ENCODE measurements around the gene RGS7BP. TPM values are rescaled to one million over a fixed set of nuclear protein-coding genes. Genes with fewer than 3 reads are reported as not detected.

RGS7BP gene
- total and polyA plus RNA-seq, 2 of the 13 experiments (the other 11 are each of a cell fraction or from before 2014, with no cell fraction given): not detected

DNA sequence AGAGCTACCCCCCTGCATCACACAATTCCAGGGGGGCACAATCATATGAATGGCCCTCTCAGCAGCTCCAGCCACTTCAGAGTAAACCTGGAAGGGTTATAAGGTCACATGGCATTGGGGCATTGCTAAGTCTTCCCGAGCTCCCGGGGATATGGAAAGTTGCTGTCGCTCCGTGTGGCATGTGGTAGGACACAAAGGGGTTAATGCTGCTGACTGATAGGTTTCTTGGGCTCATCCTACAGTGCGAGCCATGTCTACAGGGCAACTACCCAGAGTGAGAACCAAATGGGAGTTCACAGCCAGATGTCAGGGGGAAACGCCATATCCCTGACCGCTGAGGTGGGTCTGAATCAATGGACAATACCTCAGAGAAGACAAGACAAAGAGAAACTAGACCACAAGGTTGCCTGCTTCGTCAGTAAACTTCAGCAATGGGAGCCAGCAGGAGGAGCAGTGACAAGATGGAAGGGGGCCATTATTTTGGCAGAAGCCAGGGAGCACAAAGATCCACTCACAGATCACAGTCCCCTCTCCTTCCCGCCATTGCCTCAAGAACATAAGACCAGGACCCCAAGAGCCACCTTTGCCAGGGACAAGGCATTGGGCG is 132.1 kb downstream of the RGS7BP start:
- Histone ChIP-seq H3K27ac (ENCODE audit: extremely low read length, insufficient read depth, low read length) (no peak overlapping the region), H3K4me2 (ENCODE audit: low read depth, low read length) (peak overlapping the region; percentile 91), H3K9me3 (ENCODE audit: low read length) (no peaks in the 10 kb centered on the region), H3K79me2 (ENCODE audit: insufficient read depth, low read length) (no peaks in the 10 kb centered on the region), H2AFZ (ENCODE audit: low read length) (peak overlapping the region; percentile 70), H3K4me3 (replicated peaks in 1 of 3; ENCODE audit: insufficient read depth in 1 of 3, low read depth in 2 of 3, low read length in 3 of 3) (peak overlapping the region; percentile 38 to 55 (median 44)), H4K20me1 (ENCODE audit: insufficient read depth, low read length) (no peaks in the 10 kb centered on the region), H3K27me3 (ENCODE audit: control insufficient read depth in 1 of 2, insufficient read depth in 2 of 2, low read length in 2 of 2) (no peaks in the 10 kb centered on the region; a peak in 1 of 5 replicates), H3K36me3 (replicated peaks in 1 of 2; ENCODE audit: control insufficient read depth in 1 of 2, insufficient read depth in 2 of 2, low read length in 2 of 2) (no peaks in the 10 kb centered on the region), H3K4me1 (ENCODE audit: insufficient read depth, low read length) (no peaks in the 10 kb centered on the region; the same call in 1 of the 2 replicates), H3K9ac (ENCODE audit: insufficient read depth, low read depth, low read length) (no peak overlapping the region)
- TF ChIP-seq, protein P1, sequence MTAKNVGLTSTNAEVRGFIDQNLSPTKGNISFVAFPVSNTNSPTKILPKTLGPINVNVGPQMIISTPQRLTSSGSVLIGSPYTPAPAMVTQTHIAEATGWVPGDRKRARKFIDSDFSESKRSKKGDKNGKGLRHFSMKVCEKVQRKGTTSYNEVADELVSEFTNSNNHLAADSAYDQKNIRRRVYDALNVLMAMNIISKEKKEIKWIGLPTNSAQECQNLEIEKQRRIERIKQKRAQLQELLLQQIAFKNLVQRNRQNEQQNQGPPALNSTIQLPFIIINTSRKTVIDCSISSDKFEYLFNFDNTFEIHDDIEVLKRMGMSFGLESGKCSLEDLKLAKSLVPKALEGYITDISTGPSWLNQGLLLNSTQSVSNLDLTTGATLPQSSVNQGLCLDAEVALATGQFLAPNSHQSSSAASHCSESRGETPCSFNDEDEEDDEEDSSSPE (CRISPR knock-in tag; IDR thresholded peaks at IDR 0.05): no peak
- peak; percentile 91 for TF ChIP-seq ZNF652 (CRISPR knock-in tag; IDR thresholded peaks at IDR 0.05; ENCODE audit: borderline replicate concordance, low read depth)
- TF ChIP-seq POLR2A (IDR thresholded peaks at IDR 0.05; ENCODE audit: insufficient read depth in 1 of 2, low read depth in 2 of 2, low read length in 2 of 2): no peak
- TF ChIP-seq, protein P2, sequence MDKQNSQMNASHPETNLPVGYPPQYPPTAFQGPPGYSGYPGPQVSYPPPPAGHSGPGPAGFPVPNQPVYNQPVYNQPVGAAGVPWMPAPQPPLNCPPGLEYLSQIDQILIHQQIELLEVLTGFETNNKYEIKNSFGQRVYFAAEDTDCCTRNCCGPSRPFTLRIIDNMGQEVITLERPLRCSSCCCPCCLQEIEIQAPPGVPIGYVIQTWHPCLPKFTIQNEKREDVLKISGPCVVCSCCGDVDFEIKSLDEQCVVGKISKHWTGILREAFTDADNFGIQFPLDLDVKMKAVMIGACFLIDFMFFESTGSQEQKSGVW (CRISPR knock-in tag; IDR thresholded peaks at IDR 0.05; ENCODE audit: borderline replicate concordance): no peak
- TF ChIP-seq, protein P3, sequence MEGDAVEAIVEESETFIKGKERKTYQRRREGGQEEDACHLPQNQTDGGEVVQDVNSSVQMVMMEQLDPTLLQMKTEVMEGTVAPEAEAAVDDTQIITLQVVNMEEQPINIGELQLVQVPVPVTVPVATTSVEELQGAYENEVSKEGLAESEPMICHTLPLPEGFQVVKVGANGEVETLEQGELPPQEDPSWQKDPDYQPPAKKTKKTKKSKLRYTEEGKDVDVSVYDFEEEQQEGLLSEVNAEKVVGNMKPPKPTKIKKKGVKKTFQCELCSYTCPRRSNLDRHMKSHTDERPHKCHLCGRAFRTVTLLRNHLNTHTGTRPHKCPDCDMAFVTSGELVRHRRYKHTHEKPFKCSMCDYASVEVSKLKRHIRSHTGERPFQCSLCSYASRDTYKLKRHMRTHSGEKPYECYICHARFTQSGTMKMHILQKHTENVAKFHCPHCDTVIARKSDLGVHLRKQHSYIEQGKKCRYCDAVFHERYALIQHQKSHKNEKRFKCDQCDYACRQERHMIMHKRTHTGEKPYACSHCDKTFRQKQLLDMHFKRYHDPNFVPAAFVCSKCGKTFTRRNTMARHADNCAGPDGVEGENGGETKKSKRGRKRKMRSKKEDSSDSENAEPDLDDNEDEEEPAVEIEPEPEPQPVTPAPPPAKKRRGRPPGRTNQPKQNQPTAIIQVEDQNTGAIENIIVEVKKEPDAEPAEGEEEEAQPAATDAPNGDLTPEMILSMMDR (CRISPR knock-in tag; IDR thresholded peaks at IDR 0.05): peak; percentile 52
- TF ChIP-seq STAG1 (CRISPR knock-in tag; IDR thresholded peaks at IDR 0.05): 0 out of 2 replicates have a peak, but pooled peaks have one; percentile 5
- TF ChIP-seq KMT2A (CRISPR knock-in tag; IDR thresholded peaks at IDR 0.05): no peak
- BruUV-seq (replicated peaks): no TSS peak
- in situ Hi-C loops (cut with HindIII; ENCODE audit: extremely low pct_ligation_motif_present, low pct_unique_long_range_greater_than_20kb) (loop anchor here (25.0 kb wide), 1 partner anchor 849 kb away; the partner anchor contains the start of gene ADAMTS6), intact Hi-C loops (cut with micrococcal nuclease; ENCODE audit: unreplicated experiment) (loop anchor here (5.0 kb wide), 2 partner anchors 129 to 844 kb away; partner anchors contain the start of genes ADAMTS6, CWC27 and SREK1IP1)
- ATAC-seq (peak; percentile 80), DNase-seq (ENCODE audit: low spot score) (no peak), FAIRE-seq (no peak)
- WGBS (ENCODE audit: low lambda C conversion rate): 6% methylated on average over 9 of the region's 10 CpGs
- ChIA-PET POLR2A (no interaction called here), CTCF (ENCODE audit: low intra/inter-chr PET ratio, low total read pairs) (interaction anchor here (2.1 kb wide), 1 partner anchor 147 kb away, joined by 12 read pairs; no protein-coding TSS in a partner anchor)
